Umbilical cord (tissue), 2 donors: ENCODE data around the gene SARS2. TPM values are rescaled to one million over a fixed set of nuclear protein-coding genes. Genes with fewer than 3 reads are reported as not detected.
"Not testable (repeated sequence)": the region's sequence is repeated elsewhere in the genome, so short reads cannot be mapped to it uniquely, and the experiment has no call there.

Source experiments
- DNase-seq: peaks from one replicate; pipeline ENCODE4 v3.0.0-alpha.2; 2015; ENCODE audit warnings: low spot score
- total RNA-seq: library from RNA; depleted of rRNA; stranded (reverse); fragments of >200 nt; gene quantifications from one replicate; pipeline ENCODE4 v1.2.3, GENCODE V29; 2014; ENCODE audit warnings: low replicate concordance; ENCODE audit not compliant: insufficient read depth

Gene SARS2
- total RNA-seq, 1 donor from 2014 or later = 11.3 TPM

GRCh38 chr19:38893341-38893771 is 37.2 kb downstream of the SARS2 start:
- no peak for DNase-seq

GRCh38 chr19:38892841-38893240 is 37.7 kb downstream of the SARS2 start:
- DNase-seq = no peak

GRCh38 chr19:38891771-38892170 is 38.8 kb downstream of the SARS2 start:
- DNase-seq = no peak

GRCh38 chr19:38890686-38891085 is 39.9 kb downstream of the SARS2 start:
- DNase-seq = no peak

GRCh38 chr19:38889803-38890202 is 40.8 kb downstream of the SARS2 start:
- DNase-seq = no peak

- DNase-seq = no peak
Observed at GRCh38 chr19:38888876-38889275, 41.7 kb downstream of the SARS2 start.

GRCh38 chr19:38884691-38885090 is 45.9 kb downstream of the SARS2 start:
- DNase-seq = not testable (repeated sequence)

- no peak for DNase-seq
Observed at GRCh38 chr19:38883286-38883685, 47.3 kb downstream of the SARS2 start.

GRCh38 chr19:38880882-38881609 is 49.5 kb downstream of the SARS2 start:
- DNase-seq = no peak

- DNase-seq = no peak
Observed at GRCh38 chr19:38880076-38880881, 50.3 kb downstream of the SARS2 start.

- no peak for DNase-seq
Observed at GRCh38 chr19:38879400-38879751, 51.2 kb downstream of the SARS2 start.

GRCh38 chr19:38878575-38879399 is 51.8 kb downstream of the SARS2 start:
- no peak for DNase-seq

GRCh38 chr19:38877781-38878574 is 52.6 kb downstream of the SARS2 start, which contains the start of gene RINL:
TSS of gene RINL (minus strand) at chr19:38878275. CDS start at chr19:38876742, 1,533 bp downstream.
- peak; percentile 48 for DNase-seq

GRCh38 chr19:38875656-38876395 is 54.7 kb downstream of the SARS2 start:
- no peak for DNase-seq

- not testable (repeated sequence) for DNase-seq
Observed at GRCh38 chr19:38873400-38873799, 57.2 kb downstream of the SARS2 start.

GRCh38 chr19:38870612-38871011 is 60.0 kb downstream of the SARS2 start:
- DNase-seq = no peak

- DNase-seq = peak; percentile 74
Observed at GRCh38 chr19:38869836-38870607, 60.5 kb downstream of the SARS2 start.

GRCh38 chr19:38869160-38869835 is 61.3 kb downstream of the SARS2 start:
- DNase-seq = no peak

- DNase-seq = no peak
Observed at GRCh38 chr19:38868551-38868950, 62.0 kb downstream of the SARS2 start.
